ENCODE results near the gene C12orf57. TPM values are rescaled to one million over a fixed set of nuclear protein-coding genes. Genes with fewer than 3 reads are reported as not detected.

Gene C12orf57
- total and polyA plus RNA-seq, 2 of the 8 experiments (the other 6 are each of a cell fraction or from before 2014, with no cell fraction given) = 174 to 993 TPM

GRCh38 chr12:6946920-6947374 is 3.1 kb downstream of the C12orf57 start:
- FAIRE-seq (no peak), DNase-seq (ENCODE audit: low read depth in 1 of 2, low spot score in 2 of 2) (no peak)
- Histone ChIP-seq H4K91ac (replicated peaks; ENCODE audit: insufficient read length, low read length) (no peak overlapping the region), H3K56ac (replicated peaks; ENCODE audit: insufficient read length, low read depth, low read length) (no peak overlapping the region), H3K4me2 (ENCODE audit: insufficient read depth in 1 of 2, low read depth in 2 of 2, low read length in 2 of 2) (peak overlapping the region; percentile 56 to 84), H3K14ac (ENCODE audit: insufficient read length) (no peak overlapping the region), H2BK12ac (ENCODE audit: low read depth, low read length) (no peak overlapping the region; the same call in 1 of the 2 replicates), H3K27ac (ENCODE audit: low read depth, low read length) (peak overlapping the region; percentile 39; the same call in 1 of the 2 replicates), H2BK120ac (replicated peaks; ENCODE audit: low read depth, low read length) (no peak overlapping the region), H4K8ac (ENCODE audit: extremely low read depth, insufficient read depth, low read length) (no peak overlapping the region), H3K9me3 (ENCODE audit: insufficient read depth in 2 of 2, low read depth in 1 of 2, low read length in 1 of 2) (no peaks in the 10 kb centered on the region), H3K23ac (ENCODE audit: insufficient read length) (no peak overlapping the region), H2BK5ac (ENCODE audit: low read depth, low read length) (0 out of 2 replicates have a peak overlapping the region, but pooled peaks have one; percentile 22), H3K36me3 (ENCODE audit: control insufficient read depth in 2 of 4, insufficient read depth in 4 of 4, low read length in 3 of 4) (no peaks in the 10 kb centered on the region), H2BK15ac (ENCODE audit: low read length) (no peak overlapping the region; the same call in 1 of the 2 replicates), H3K4me1 (replicated peaks in 1 of 4; ENCODE audit: control insufficient read depth in 3 of 4, insufficient read depth in 4 of 4, low read length in 3 of 4) (peaks cover 6 to 27% (median 14%) of the 10 kb centered on the region in 4 experiments), H3K4me3 (ENCODE audit: extremely low read depth in 1 of 4, insufficient read depth in 2 of 4, low read depth in 3 of 4, low read length in 4 of 4) (peak overlapping the region; percentile 47 to 68 (median 50)), H4K20me1 (replicated peaks in 1 of 2; ENCODE audit: control insufficient read depth in 1 of 2, insufficient read depth in 2 of 2, low read length in 2 of 2) (no peaks in the 10 kb centered on the region), H3K79me1 (ENCODE audit: low read depth, low read length) (peaks cover 5% of the 10 kb centered on the region), H3K4ac (replicated peaks; ENCODE audit: insufficient read length, low read depth, low read length) (peak overlapping the region; percentile 4), H3K79me2 (ENCODE audit: control insufficient read depth in 1 of 2, insufficient read depth in 2 of 2, low read length in 2 of 2) (no peaks in the 10 kb centered on the region; a peak in 1 of 4 replicates), H3K9ac (replicated peaks in 1 of 4; ENCODE audit: extremely low read depth in 1 of 4, low read depth in 3 of 4, low read length in 3 of 4) (peak overlapping the region in 3 of 4 experiments; percentile 2 to 43 (median 8); a peak in 2 of 7 replicates), H3K27me3 (replicated peaks in 1 of 4; ENCODE audit: control insufficient read depth in 3 of 4, extremely low read depth in 1 of 4, insufficient read depth in 3 of 4, low read length in 3 of 4) (no peaks in the 10 kb centered on the region), H3K23me2 (ENCODE audit: low read depth, low read length) (peaks cover 11% of the 10 kb centered on the region), H2AFZ (ENCODE audit: low read length) (no peak overlapping the region), H4K5ac (ENCODE audit: insufficient read length, low read depth, low read length) (no peak overlapping the region), H3K18ac (ENCODE audit: extremely low read depth, low read length) (peak overlapping the region; percentile 62), H2BK20ac (ENCODE audit: low read length) (no peak overlapping the region; the same call in 1 of the 2 replicates), H2AK5ac (ENCODE audit: low read depth, low read length) (no peak overlapping the region)
- peak; percentile 8 for TF ChIP-seq ASH2L (IDR thresholded peaks at IDR 0.05; ENCODE audit: low read length)
- TF ChIP-seq CTCF (IDR thresholded peaks at IDR 0.05; ENCODE audit: control extremely low read depth in 1 of 3, insufficient read depth in 1 of 3, low read depth in 1 of 3, low read length in 3 of 3) = no peak
- CTCF ChIA-PET (ENCODE audit: partially characterized antibody) = interaction anchor here (1.0 to 20.2 kb wide), 12 partner anchors 11 to 198 kb away, joined by 3 to 277 read pairs (median 7); partner anchors contain the start of genes ATN1, C1RL, SPSB2 and TPI1
- 63% methylated on average over 8 of the region's 8 CpGs; no CpG with 5 or more reads in 1 of the 2 experiments for WGBS, 2 experiments (ENCODE audit: extremely low coverage in 1 of 2, insufficient coverage in 1 of 2, insufficient read length in 1 of 2, insufficient replicate concordance in 2 of 2, low coverage in 1 of 2, low lambda C conversion rate in 2 of 2, missing lambda C conversion rate in 1 of 2)
- POLR2A ChIA-PET (ENCODE audit: partially characterized antibody) = interaction anchor here (1.5 to 44.0 kb wide), 7 partner anchors 22 to 166 kb away, joined by 4 to 1596 read pairs (median 27); partner anchors contain the start of genes ATN1, C1RL, CDCA3 and EMG1

All from H1 (cell line).